Activated CD8-positive, alpha-beta memory T cell treated with anti-CD3 and anti-CD28 coated beads for 48 hours (primary cell): Measurements from ENCODE around the gene SLC10A7.

Experiments used
- DNase-seq, 3 experiments: peaks; one replicate each; pipeline ENCODE4 v3.0.0-alpha.2; 2020; ENCODE audit warnings: low read depth in 2 of 3, low spot score in 2 of 3

Gene SLC10A7

GRCh38 chr4:146315184-146315583 lies 206.6 kb downstream of the SLC10A7 start:
- no peak for DNase-seq

DNA sequence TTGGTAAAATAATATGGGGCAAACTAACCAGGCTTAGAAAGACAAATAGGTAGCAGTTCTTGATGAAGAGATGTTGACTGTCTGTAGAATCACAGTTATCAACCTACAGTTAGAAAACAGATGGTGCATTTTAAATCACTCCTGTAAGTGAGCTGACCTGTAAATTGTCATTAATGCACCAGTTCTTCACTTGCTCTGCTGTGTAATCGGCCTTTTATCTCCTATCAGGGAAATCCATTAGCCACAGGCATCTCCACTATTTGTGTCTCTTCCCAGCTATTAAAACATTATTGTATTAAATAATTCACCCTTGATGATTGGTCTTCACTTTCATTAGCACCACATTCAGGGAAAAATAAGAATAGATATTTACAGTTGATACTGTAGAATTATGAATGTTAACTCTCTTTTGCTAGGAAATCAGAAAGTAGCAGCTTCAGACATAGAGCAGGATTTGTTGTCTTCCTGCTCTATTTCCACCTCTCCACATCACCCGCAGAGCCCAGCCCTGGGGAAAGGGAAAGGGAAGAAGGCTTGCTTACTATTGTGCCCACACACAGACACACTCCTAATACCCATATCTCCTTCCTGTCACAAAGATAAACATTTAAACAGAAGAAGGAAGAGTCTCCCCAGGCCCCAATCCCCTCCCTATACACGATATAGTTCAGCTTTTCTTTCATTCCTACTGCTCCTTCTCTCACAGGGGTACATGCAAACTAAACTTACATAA lies 210.3 kb downstream of the SLC10A7 start:
- DNase-seq = no peak

GRCh38 chr4:146310319-146311021 lies 211.3 kb downstream of the SLC10A7 start:
- DNase-seq = no peak

GRCh38 chr4:146308951-146309350 lies 212.8 kb downstream of the SLC10A7 start:
- DNase-seq = no peak

- no peak for DNase-seq
Measured at GRCh38 chr4:146302822-146303221, 218.9 kb downstream of the SLC10A7 start.

- DNase-seq = no peak
Measured at GRCh38 chr4:146299607-146300006, 222.1 kb downstream of the SLC10A7 start.

- no peak for DNase-seq
Measured at GRCh38 chr4:146294776-146295175, 227.0 kb downstream of the SLC10A7 start.

DNA sequence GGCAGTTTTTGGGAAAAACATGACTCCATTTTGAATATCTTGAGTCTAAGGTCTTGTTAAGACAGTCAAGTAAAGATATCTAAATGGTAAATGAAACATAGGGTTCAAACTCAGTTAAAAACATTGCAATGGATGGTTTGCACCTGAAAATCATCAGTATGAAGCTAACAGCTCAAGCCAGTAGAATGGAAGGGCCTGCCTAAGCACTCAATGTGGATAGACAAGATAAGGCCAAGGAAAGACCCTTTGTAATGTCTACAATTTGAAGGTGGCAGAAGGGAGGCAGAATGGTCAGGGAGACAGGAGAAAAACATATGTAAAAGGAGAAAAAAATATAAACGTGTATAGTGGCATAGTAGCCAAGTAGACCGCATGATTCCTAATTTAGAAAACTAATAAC lies 229.2 kb downstream of the SLC10A7 start:
- no peak for DNase-seq

DNA sequence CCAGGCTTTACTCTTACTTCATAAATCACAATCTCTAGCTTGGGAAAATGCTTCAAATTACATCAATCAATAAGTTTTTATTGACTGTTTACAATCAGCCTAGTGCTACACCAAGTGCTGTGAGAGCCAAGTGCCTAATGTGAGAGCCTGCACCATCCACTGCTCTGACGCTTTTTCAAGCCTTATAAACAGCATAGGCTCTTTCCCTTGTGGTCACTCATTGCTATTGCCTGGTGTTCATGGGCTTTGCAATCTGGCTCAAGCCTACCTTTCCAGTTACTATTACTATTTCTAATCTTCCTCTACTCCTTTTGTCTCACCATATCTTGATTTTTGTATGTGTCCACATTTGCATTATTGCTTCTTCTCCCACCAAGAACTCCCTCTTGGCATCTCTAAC lies 230.4 kb downstream of the SLC10A7 start:
- DNase-seq = no peak

GRCh38 chr4:146288193-146288592 lies 233.5 kb downstream of the SLC10A7 start:
- no peak for DNase-seq

- DNase-seq = no peak
Measured at GRCh38 chr4:146285037-146285436, 236.7 kb downstream of the SLC10A7 start.

DNA sequence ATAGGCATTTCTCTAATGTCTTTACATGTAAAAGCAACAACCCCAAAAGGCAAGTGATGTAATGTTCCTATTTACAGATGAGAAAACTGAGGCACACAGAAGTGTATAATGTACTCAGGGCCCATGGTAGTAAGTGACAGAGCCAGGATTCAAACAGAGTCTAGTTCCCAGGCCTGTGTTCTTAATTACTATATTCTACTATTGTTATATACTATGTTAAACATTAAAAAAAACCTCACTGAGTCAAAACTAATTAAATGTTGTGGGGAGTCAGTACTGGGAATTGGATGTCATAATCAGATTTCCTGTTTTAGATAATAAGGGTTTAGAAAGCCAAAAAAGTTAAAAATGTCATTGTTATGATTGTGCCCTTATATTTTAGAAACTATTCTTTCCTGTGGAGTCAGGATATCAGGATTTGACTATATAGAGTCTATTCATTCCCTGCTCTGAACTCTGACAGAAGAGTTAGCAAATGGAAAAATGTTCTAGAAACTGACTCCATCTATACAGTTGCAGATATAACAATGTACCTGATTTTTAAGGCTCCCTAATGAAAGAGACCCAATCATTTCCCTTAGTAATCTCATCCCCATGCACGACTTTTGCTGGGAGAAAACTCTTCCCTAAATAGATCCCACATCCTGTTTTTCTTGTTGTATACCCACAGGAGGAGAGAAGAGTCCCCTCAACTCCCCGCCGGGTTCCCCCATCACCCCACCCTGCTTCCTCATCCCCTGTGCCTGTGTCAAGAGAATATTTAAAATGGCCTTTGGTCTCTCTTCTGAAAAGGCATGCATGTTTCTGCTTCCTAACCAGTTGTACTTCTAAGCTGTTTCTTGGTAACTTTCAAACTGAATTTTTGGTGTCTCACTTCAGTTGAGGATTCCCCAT lies 237.7 kb downstream of the SLC10A7 start:
- DNase-seq = no peak

DNA sequence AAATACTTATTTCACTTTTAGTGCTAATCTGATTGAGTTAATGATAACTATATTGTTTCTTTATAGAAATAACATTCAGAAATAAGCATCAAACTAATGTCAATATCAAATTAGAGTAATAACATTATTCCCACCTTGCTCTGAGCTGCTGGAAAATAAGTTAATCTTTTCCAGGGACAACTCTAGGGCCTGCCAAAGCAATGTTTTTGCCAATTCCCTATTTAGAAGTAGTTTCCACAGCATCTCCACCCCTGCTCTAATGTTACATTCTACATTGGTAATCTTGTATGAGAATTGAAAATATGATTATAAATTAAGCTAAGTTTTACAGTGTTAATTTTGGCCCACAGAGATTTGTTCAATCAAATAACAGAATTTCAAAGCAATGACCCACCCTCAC lies 239.1 kb downstream of the SLC10A7 start:
- no peak for DNase-seq

- DNase-seq = no peak
Measured at GRCh38 chr4:146278986-146279385, 242.8 kb downstream of the SLC10A7 start.

DNA sequence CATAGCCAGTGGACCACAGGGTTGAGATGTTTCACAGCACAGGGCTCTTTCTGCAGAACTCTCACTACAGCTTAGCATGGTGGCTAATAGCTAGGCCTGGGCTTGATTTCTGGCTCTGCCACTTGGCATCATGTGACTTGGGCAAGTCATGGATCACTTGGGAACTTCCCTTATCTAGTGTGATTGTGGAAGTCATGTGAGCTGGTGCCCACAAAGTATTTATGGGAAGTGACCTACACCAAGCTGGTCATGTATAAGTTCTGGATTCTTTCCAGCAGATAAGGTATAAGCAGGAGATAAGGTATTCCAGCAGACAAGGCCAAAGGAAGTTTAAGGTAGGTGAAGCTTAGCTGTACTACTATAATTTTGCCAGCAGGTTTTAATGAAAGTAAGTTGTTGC lies 246.4 kb downstream of the SLC10A7 start:
- no peak for DNase-seq

DNA sequence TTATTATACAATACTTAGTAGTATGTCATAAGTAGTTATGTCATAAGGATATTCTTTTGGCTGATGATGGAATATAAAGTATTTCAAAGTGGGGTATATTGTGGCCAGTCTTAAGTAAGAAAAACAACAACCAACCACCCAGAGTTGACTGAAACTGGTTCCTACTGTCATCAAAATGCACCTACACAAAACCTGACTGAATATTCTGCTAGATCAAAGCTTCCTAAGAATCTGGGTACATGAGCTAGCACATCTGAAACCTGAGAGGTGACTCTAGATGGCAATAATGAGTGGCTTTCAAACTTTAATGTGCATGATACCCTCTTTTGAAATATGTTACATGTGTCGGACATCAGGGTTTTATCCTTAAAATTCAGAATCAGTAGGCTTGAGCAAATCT lies 247.0 kb downstream of the SLC10A7 start:
- DNase-seq = no peak

- DNase-seq = no peak
Measured at GRCh38 chr4:146273204-146273901, 248.4 kb downstream of the SLC10A7 start.

DNA sequence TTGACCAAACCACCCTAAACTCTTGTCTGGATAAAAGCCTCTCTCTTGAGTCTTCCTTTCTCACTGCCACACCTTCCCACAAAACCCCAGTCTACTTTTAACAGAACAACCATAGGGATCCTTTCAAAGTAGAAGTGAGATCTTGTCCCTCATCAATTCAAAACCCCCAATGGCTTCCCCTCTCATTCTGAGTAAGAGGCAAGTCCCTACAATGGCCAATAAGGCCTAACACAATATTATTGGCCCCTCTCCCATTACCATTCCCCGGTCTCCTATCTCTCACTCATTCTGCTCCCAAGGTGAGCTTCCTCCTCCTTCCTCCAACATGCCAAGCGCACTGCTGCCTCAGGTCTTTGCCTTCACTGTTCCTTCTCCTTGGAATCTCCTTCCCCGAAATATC lies 250.3 kb downstream of the SLC10A7 start:
- no peak for DNase-seq

GRCh38 chr4:146269228-146269653 lies 252.5 kb downstream of the SLC10A7 start:
- no peak for DNase-seq

- DNase-seq = no peak
Measured at GRCh38 chr4:146267826-146268225, 253.9 kb downstream of the SLC10A7 start.

GRCh38 chr4:146265950-146266490 lies 255.7 kb downstream of the SLC10A7 start:
- DNase-seq = no peak
